HL-60/S4 (cell line): ENCODE results near the gene PSG3.
"Not testable (repeated sequence)": the region's sequence is repeated elsewhere in the genome, so short reads cannot be mapped to it uniquely, and the experiment has no call there.

Experiments
- in situ Hi-C: fragments of 300-500 bp; cut with MboI; formaldehyde crosslinking; loops from 2 replicates; pipeline ENCODE4 v1.14.3; 2022; ENCODE audit warnings: low sequenced_read_pairs

PSG3 gene

GRCh38 chr19:42740381-42740780 lies at the start of gene PSG3:
Gene PSG3, minus strand, starts transcription at chr19:42740481. Its CDS starts 97 bp downstream, at chr19:42740384.
- in situ Hi-C loops = not testable (repeated sequence)

GRCh38 chr19:42788766-42789165 lies 48.5 kb upstream of the PSG3 start:
- in situ Hi-C loops = not testable (repeated sequence)

- in situ Hi-C loops = not testable (repeated sequence)
Observed at GRCh38 chr19:42787766-42788165, 47.5 kb upstream of the PSG3 start.

GRCh38 chr19:42776750-42777612 lies 36.7 kb upstream of the PSG3 start:
- in situ Hi-C loops = not testable (repeated sequence)

- in situ Hi-C loops = loop anchor here (25.0 kb wide), 1 partner anchor 312 kb away; no protein-coding TSS in a partner anchor
Observed at GRCh38 chr19:42774510-42775158, 34.4 kb upstream of the PSG3 start.

- in situ Hi-C loops = loop anchor here (25.0 kb wide), 1 partner anchor 305 kb away; no protein-coding TSS in a partner anchor
Observed at GRCh38 chr19:42767319-42767718, 27.0 kb upstream of the PSG3 start.

- in situ Hi-C loops = loop anchor here (25.0 kb wide), 1 partner anchor 305 kb away; no protein-coding TSS in a partner anchor
Observed at GRCh38 chr19:42766871-42767270, 26.6 kb upstream of the PSG3 start.

GRCh38 chr19:42764836-42765235 lies 24.6 kb upstream of the PSG3 start:
- in situ Hi-C loops = loop anchor here (25.0 kb wide), 1 partner anchor 303 kb away; no protein-coding TSS in a partner anchor

GRCh38 chr19:42762789-42763188 lies 22.5 kb upstream of the PSG3 start:
- in situ Hi-C loops = loop anchor here (25.0 kb wide), 1 partner anchor 300 kb away; no protein-coding TSS in a partner anchor

- in situ Hi-C loops = loop anchor here (25.0 kb wide), 1 partner anchor 300 kb away; no protein-coding TSS in a partner anchor
Observed at GRCh38 chr19:42761924-42762295, 21.6 kb upstream of the PSG3 start.

GRCh38 chr19:42760954-42761923 lies 21.0 kb upstream of the PSG3 start:
- in situ Hi-C loops = loop anchor here (25.0 kb wide), 1 partner anchor 299 kb away; no protein-coding TSS in a partner anchor

GRCh38 chr19:42758667-42759066 lies 18.4 kb upstream of the PSG3 start:
- in situ Hi-C loops = loop anchor here (25.0 kb wide), 1 partner anchor 296 kb away; no protein-coding TSS in a partner anchor

GRCh38 chr19:42752246-42752645 lies 12.0 kb upstream of the PSG3 start:
- in situ Hi-C loops = loop anchor here (25.0 kb wide), 1 partner anchor 290 kb away; no protein-coding TSS in a partner anchor

GRCh38 chr19:42741726-42742607 lies 1.7 kb upstream of the PSG3 start:
- in situ Hi-C loops = not testable (repeated sequence)

GRCh38 chr19:42737581-42738011 lies 2.7 kb downstream of the PSG3 start:
- in situ Hi-C loops = not testable (repeated sequence)

GRCh38 chr19:42728341-42728740 lies 11.9 kb downstream of the PSG3 start:
- in situ Hi-C loops = not testable (repeated sequence)

GRCh38 chr19:42714000-42714399 lies 26.3 kb downstream of the PSG3 start:
- in situ Hi-C loops = not testable (repeated sequence)

GRCh38 chr19:42712753-42713152 lies 27.5 kb downstream of the PSG3 start:
- in situ Hi-C loops = not testable (repeated sequence)

- in situ Hi-C loops = not testable (repeated sequence)
Observed at GRCh38 chr19:42710986-42711385, 29.3 kb downstream of the PSG3 start.
